Gastrocnemius medialis (tissue), 4 donors: ENCODE results near the gene ATG10. TPM values are rescaled to one million over a fixed set of nuclear protein-coding genes. Genes with fewer than 3 reads are reported as not detected.

Experiments used
- ATAC-seq, 2 donors: fragments of 150-250 bp; one replicate each; pipeline ENCODE4 v1.9.1; 2016
- DNase-seq, 2 donors: peaks; one replicate each; pipeline ENCODE4 v3.0.0-alpha.2; 2019
- H3K27ac ChIP-seq, 4 donors: fragments of 200-600 bp; sonication (generic); 1 replicate in 1 of 4; 2 replicates in 3 of 4; pipeline ENCODE4 v1.5.1; 2016 to 2018; ENCODE audit warnings: mild to moderate bottlenecking in 2 of 4, moderate library complexity in 1 of 4
- H3K27me3 ChIP-seq, 3 donors: fragments of 200-600 bp; sonication (generic) in 2 of 3; 1 replicate in 1 of 3; 2 replicates in 2 of 3; pipeline versions ENCODE4 v1.5.1 to v1.6.0; 2016 to 2019; ENCODE audit warnings: mild to moderate bottlenecking in 1 of 3, moderate library complexity in 1 of 3
- H3K36me3 ChIP-seq, 2 donors: fragments of 200-600 bp; sonication (generic) in 1 of 2; one replicate each; pipeline ENCODE4 v1.5.1; 2017 to 2018
- H3K4me1 ChIP-seq, 2 donors: fragments of 200-600 bp; sonication (generic) in 1 of 2; one replicate each; pipeline ENCODE4 v1.5.1; 2016 to 2017; ENCODE audit warnings: mild to moderate bottlenecking in 2 of 2
- H3K4me3 ChIP-seq, 4 donors: fragments of 200-600 bp; sonication (generic) in 3 of 4; 1 replicate in 1 of 4; 2 replicates in 3 of 4; pipeline ENCODE4 v1.5.1; 2016 to 2019; ENCODE audit warnings: mild to moderate bottlenecking in 2 of 4
- H3K9me3 ChIP-seq, 3 donors: fragments of 200-600 bp; sonication (generic) in 2 of 3; 1 replicate in 1 of 3; 2 replicates in 2 of 3; pipeline ENCODE4 v1.5.1; 2016 to 2019
- POLR2A ChIP-seq, 2 donors: fragments of 450-650 bp; IDR thresholded peaks; one replicate each; pipeline ENCODE4 v1.6.1; 2017; ENCODE audit warnings: antibody characterized with exemption in 2 of 2, mild to moderate bottlenecking in 2 of 2, moderate library complexity in 2 of 2
- in situ Hi-C, 4 donors: fragments of 200-750 bp; cut with MboI; loops; one replicate each; pipeline versions ENCODE4 v1.15.0 to v1.8.0; 2017; ENCODE audit warnings: low sequenced_read_pairs in 4 of 4
- intact Hi-C: fragments of 100-400 bp; cut with DNase I; formaldehyde crosslinking; loops from one replicate; pipeline ENCODE4 v1.15.1; 2023; ENCODE audit warnings: low total_unique reads
- total RNA-seq, 4 donors: library from RNA; depleted of rRNA; stranded (reverse); fragments of >200 nt; gene quantifications; one replicate each; pipeline versions ENCODE4 v1.1.0 to v1.2.3, GENCODE V29; 2016
- TF ChIP-seq, protein P1 (sequence below), 5 experiments: fragments of 450-650 bp in 3 of 5; fragments of 200-600 bp in 2 of 5; sonication (generic) in 2 of 5; IDR thresholded peaks in 4 of 5; conservative IDR thresholded peaks in 1 of 5; 1 replicate in 4 of 5; 2 replicates in 1 of 5; pipeline ENCODE4 v1.5.1; 2016 to 2019; ENCODE audit warnings: antibody characterized with exemption in 5 of 5, mild to moderate bottlenecking in 3 of 5, moderate library complexity in 3 of 5

ATG10 gene
- total RNA-seq, 4 donors from 2014 or later, result 2.9 to 8.5 (median 6.0) TPM

GRCh38 chr5:82045554-82046275, 73.9 kb downstream of the ATG10 start:
- no peak for DNase-seq
- no peaks in the 10 kb centered on the region for H3K4me1 ChIP-seq
- no peak overlapping the region for H3K4me3 ChIP-seq
- intact Hi-C loops, result no loop called here
- no peaks in the 10 kb centered on the region for H3K9me3 ChIP-seq
- in situ Hi-C loops, result no loop called here
- TF ChIP-seq, protein P1, sequence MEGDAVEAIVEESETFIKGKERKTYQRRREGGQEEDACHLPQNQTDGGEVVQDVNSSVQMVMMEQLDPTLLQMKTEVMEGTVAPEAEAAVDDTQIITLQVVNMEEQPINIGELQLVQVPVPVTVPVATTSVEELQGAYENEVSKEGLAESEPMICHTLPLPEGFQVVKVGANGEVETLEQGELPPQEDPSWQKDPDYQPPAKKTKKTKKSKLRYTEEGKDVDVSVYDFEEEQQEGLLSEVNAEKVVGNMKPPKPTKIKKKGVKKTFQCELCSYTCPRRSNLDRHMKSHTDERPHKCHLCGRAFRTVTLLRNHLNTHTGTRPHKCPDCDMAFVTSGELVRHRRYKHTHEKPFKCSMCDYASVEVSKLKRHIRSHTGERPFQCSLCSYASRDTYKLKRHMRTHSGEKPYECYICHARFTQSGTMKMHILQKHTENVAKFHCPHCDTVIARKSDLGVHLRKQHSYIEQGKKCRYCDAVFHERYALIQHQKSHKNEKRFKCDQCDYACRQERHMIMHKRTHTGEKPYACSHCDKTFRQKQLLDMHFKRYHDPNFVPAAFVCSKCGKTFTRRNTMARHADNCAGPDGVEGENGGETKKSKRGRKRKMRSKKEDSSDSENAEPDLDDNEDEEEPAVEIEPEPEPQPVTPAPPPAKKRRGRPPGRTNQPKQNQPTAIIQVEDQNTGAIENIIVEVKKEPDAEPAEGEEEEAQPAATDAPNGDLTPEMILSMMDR (IDR thresholded peaks at IDR 0.05 in 4 of 5, conservative IDR thresholded peaks at IDR 0.05 in 1 of 5), result no peak
- TF ChIP-seq POLR2A (IDR thresholded peaks at IDR 0.05), result no peak
- no peak overlapping the region for H3K27ac ChIP-seq
- no peaks in the 10 kb centered on the region for H3K27me3 ChIP-seq
- no peak for ATAC-seq
- no peaks in the 10 kb centered on the region for H3K36me3 ChIP-seq

DNA sequence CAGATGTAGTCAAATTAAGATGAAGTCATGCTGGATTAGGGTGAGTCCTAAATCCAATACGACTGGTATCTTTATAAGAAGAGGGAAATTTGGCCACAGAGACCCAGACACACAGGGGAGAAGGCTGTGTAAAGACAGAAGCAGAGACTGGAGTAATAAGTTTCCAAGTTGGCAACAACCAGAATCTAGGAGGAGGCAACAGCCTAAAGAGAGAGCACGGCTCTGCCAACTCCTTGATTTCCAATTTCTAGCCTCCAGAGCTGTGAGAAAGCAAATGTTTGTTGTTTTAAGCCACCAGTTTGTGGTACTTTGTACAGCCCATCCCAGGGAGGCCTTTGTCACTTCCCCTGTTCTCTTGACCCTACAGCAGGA, 74.4 kb downstream of the ATG10 start:
- H3K4me3 ChIP-seq, result no peak overlapping the region
- intact Hi-C loops, result no loop called here
- TF ChIP-seq POLR2A (IDR thresholded peaks at IDR 0.05), result no peak
- TF ChIP-seq, protein P1 (IDR thresholded peaks at IDR 0.05 in 4 of 5, conservative IDR thresholded peaks at IDR 0.05 in 1 of 5), result no peak
- DNase-seq (no peak), ATAC-seq (no peak)
- H3K36me3 ChIP-seq, result no peaks in the 10 kb centered on the region
- H3K4me1 ChIP-seq, result no peaks in the 10 kb centered on the region
- in situ Hi-C loops, result no loop called here
- no peaks in the 10 kb centered on the region for H3K9me3 ChIP-seq
- no peak overlapping the region for H3K27ac ChIP-seq
- no peaks in the 10 kb centered on the region for H3K27me3 ChIP-seq

- no peak overlapping the region for H3K27ac ChIP-seq
- intact Hi-C loops (no loop called here), in situ Hi-C loops (no loop called here)
- no peaks in the 10 kb centered on the region for H3K9me3 ChIP-seq
- no peaks in the 10 kb centered on the region for H3K4me1 ChIP-seq
- ATAC-seq (no peak), DNase-seq (no peak)
- no peak overlapping the region for H3K4me3 ChIP-seq
- TF ChIP-seq, protein P1 (IDR thresholded peaks at IDR 0.05 in 4 of 5, conservative IDR thresholded peaks at IDR 0.05 in 1 of 5), result no peak
- no peak for TF ChIP-seq POLR2A (IDR thresholded peaks at IDR 0.05)
- no peaks in the 10 kb centered on the region for H3K27me3 ChIP-seq
- no peaks in the 10 kb centered on the region for H3K36me3 ChIP-seq
These were observed 79.1 kb downstream of the ATG10 start for GRCh38 chr5:82050955-82051354.

DNA sequence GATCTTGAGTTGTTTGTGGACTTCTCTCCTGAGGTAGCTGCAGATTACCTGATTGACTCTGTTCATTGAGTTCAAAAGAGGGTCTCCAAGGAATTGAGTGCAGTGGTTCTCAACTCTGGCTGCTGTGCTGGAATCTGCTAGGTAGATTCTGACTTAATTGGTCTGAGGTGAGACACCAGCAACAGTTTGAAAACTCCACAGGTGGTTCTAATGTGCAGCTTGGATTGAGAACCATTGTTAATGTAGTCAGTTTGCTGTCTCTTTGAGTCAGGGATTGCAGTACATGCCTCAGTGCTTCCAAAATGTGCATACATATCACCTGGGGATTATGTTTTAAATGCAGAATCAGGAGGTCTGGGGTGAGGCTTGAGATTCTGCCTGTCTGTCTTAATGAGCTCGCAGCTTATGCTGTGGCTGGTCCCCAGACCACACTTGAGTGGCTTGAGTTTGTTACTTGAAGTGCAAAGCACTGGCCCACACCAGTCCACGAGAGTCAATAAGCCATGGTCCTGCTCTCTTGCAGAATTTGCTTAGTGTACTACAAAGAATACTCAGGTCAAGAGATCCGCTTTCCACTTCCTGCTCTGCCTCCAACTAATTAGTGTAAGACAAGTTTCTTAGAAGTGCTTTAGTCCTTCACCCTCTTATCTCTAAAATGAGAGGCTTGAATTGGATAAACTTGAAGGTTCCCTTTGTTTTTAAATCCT, 82.3 kb downstream of the ATG10 start:
- ATAC-seq (no peak), DNase-seq (no peak)
- Histone ChIP-seq H3K27ac (no peak overlapping the region), H3K36me3 (no peaks in the 10 kb centered on the region), H3K9me3 (no peaks in the 10 kb centered on the region), H3K4me3 (no peak overlapping the region), H3K27me3 (no peaks in the 10 kb centered on the region), H3K4me1 (no peaks in the 10 kb centered on the region)
- TF ChIP-seq, protein P1 (IDR thresholded peaks at IDR 0.05 in 4 of 5, conservative IDR thresholded peaks at IDR 0.05 in 1 of 5), result no peak
- intact Hi-C loops, result no loop called here
- in situ Hi-C loops, result no loop called here
